ENCODE results near the gene LYRM2.
"Not testable (repeated sequence)": the region's sequence is repeated elsewhere in the genome, so short reads cannot be mapped to it uniquely, and the experiment has no call there.

Gene LYRM2

DNA sequence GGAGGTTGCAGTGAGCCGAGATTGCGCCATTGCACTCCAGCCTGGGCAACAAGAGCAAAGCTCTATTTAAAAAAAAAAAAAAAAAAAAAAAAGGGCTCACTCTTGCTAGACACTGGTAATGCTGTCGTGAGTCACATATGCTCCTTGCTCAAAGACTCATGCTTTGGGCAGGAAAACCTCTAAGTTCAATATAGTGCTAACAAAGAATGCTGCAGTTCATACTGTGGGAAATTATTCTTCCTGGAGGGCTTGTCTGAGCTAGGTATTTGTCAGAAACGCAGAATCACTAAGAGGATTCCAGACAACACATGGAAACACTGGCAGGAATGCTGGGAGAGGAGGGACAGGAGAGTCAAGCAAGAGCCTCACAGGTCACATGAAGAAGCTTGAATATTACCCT lies 2.3 kb upstream of the LYRM2 start:
- ATAC-seq, result no peak
- TF ChIP-seq ESRRG (CRISPR knock-in tag; IDR thresholded peaks at IDR 0.05) (no peak), ISL1 (CRISPR knock-in tag; IDR thresholded peaks at IDR 0.05) (no peak), BACH2 (CRISPR knock-in tag; IDR thresholded peaks at IDR 0.05; ENCODE audit: borderline replicate concordance) (no peak), TCF4 (CRISPR knock-in tag; IDR thresholded peaks at IDR 0.05; ENCODE audit: borderline replicate concordance) (no peak), TOX (CRISPR knock-in tag; IDR thresholded peaks at IDR 0.05; ENCODE audit: borderline replicate concordance) (no peak), OSR1 (CRISPR knock-in tag; IDR thresholded peaks at IDR 0.05) (no peak), ZFP30 (CRISPR knock-in tag; IDR thresholded peaks at IDR 0.05) (no peak), ZNF8 (CRISPR knock-in tag; IDR thresholded peaks at IDR 0.05) (no peak), ARNTL (CRISPR knock-in tag; IDR thresholded peaks at IDR 0.05; ENCODE audit: borderline replicate concordance, low read depth) (no peak), SNAI2 (CRISPR knock-in tag; IDR thresholded peaks at IDR 0.05) (no peak), CSDC2 (CRISPR knock-in tag; IDR thresholded peaks at IDR 0.05) (no peak), ZNF565 (CRISPR knock-in tag; conservative IDR thresholded peaks at IDR 0.05; ENCODE audit: low read depth) (no peak), GLIS3 (CRISPR knock-in tag; IDR thresholded peaks at IDR 0.05) (no peak), ZC3H10 (CRISPR knock-in tag; IDR thresholded peaks at IDR 0.05) (no peak), ZFP3 (CRISPR knock-in tag; IDR thresholded peaks at IDR 0.05) (no peak)
- TF ChIP-seq, protein P1, sequence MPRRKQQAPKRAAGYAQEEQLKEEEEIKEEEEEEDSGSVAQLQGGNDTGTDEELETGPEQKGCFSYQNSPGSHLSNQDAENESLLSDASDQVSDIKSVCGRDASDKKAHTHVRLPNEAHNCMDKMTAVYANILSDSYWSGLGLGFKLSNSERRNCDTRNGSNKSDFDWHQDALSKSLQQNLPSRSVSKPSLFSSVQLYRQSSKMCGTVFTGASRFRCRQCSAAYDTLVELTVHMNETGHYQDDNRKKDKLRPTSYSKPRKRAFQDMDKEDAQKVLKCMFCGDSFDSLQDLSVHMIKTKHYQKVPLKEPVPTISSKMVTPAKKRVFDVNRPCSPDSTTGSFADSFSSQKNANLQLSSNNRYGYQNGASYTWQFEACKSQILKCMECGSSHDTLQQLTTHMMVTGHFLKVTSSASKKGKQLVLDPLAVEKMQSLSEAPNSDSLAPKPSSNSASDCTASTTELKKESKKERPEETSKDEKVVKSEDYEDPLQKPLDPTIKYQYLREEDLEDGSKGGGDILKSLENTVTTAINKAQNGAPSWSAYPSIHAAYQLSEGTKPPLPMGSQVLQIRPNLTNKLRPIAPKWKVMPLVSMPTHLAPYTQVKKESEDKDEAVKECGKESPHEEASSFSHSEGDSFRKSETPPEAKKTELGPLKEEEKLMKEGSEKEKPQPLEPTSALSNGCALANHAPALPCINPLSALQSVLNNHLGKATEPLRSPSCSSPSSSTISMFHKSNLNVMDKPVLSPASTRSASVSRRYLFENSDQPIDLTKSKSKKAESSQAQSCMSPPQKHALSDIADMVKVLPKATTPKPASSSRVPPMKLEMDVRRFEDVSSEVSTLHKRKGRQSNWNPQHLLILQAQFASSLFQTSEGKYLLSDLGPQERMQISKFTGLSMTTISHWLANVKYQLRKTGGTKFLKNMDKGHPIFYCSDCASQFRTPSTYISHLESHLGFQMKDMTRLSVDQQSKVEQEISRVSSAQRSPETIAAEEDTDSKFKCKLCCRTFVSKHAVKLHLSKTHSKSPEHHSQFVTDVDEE (CRISPR knock-in tag; IDR thresholded peaks at IDR 0.05), result no peak
- TF ChIP-seq, protein P2, sequence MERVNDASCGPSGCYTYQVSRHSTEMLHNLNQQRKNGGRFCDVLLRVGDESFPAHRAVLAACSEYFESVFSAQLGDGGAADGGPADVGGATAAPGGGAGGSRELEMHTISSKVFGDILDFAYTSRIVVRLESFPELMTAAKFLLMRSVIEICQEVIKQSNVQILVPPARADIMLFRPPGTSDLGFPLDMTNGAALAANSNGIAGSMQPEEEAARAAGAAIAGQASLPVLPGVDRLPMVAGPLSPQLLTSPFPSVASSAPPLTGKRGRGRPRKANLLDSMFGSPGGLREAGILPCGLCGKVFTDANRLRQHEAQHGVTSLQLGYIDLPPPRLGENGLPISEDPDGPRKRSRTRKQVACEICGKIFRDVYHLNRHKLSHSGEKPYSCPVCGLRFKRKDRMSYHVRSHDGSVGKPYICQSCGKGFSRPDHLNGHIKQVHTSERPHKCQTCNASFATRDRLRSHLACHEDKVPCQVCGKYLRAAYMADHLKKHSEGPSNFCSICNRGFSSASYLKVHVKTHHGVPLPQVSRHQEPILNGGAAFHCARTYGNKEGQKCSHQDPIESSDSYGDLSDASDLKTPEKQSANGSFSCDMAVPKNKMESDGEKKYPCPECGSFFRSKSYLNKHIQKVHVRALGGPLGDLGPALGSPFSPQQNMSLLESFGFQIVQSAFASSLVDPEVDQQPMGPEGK (CRISPR knock-in tag; IDR thresholded peaks at IDR 0.05; ENCODE audit: borderline replicate concordance), result no peak
- TF ChIP-seq, protein P3, sequence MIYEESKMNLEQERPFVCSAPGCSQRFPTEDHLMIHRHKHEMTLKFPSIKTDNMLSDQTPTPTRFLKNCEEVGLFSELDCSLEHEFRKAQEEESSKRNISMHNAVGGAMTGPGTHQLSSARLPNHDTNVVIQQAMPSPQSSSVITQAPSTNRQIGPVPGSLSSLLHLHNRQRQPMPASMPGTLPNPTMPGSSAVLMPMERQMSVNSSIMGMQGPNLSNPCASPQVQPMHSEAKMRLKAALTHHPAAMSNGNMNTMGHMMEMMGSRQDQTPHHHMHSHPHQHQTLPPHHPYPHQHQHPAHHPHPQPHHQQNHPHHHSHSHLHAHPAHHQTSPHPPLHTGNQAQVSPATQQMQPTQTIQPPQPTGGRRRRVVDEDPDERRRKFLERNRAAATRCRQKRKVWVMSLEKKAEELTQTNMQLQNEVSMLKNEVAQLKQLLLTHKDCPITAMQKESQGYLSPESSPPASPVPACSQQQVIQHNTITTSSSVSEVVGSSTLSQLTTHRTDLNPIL (CRISPR knock-in tag; IDR thresholded peaks at IDR 0.05; ENCODE audit: low read depth), result no peak

DNA sequence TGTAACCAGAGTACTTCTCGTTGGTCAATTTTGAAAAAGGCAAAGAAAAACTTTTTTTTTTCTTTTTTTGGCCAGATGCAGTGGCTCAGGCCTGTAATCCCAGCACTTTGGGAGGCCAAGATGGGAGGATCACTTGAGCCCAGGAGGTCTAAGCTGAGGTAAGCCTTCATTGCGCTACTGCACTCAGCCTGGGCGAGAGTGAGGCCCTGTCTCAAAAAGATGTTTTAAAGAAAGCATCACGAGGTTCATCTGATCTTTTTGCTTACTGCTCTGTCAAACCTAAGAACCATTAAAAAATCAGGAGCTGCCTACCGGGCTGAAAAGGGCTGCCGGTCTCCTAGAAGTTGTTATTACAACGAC lies 607 bp downstream of the LYRM2 start:
- ATAC-seq, result peak; percentile 7
- TF ChIP-seq, protein P4, sequence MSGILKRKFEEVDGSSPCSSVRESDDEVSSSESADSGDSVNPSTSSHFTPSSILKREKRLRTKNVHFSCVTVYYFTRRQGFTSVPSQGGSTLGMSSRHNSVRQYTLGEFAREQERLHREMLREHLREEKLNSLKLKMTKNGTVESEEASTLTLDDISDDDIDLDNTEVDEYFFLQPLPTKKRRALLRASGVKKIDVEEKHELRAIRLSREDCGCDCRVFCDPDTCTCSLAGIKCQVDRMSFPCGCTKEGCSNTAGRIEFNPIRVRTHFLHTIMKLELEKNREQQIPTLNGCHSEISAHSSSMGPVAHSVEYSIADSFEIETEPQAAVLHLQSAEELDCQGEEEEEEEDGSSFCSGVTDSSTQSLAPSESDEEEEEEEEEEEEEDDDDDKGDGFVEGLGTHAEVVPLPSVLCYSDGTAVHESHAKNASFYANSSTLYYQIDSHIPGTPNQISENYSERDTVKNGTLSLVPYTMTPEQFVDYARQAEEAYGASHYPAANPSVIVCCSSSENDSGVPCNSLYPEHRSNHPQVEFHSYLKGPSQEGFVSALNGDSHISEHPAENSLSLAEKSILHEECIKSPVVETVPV (CRISPR knock-in tag; IDR thresholded peaks at IDR 0.05), result no peak
- TF ChIP-seq ISL1 (CRISPR knock-in tag; IDR thresholded peaks at IDR 0.05), result no peak
- TF ChIP-seq TOX (CRISPR knock-in tag; IDR thresholded peaks at IDR 0.05; ENCODE audit: borderline replicate concordance), result no peak
- TF ChIP-seq RARB (CRISPR knock-in tag; IDR thresholded peaks at IDR 0.05), result no peak
- no peak for TF ChIP-seq TCF4 (CRISPR knock-in tag; IDR thresholded peaks at IDR 0.05; ENCODE audit: borderline replicate concordance)
- no peak for TF ChIP-seq ARNTL (CRISPR knock-in tag; IDR thresholded peaks at IDR 0.05; ENCODE audit: borderline replicate concordance, low read depth)
- TF ChIP-seq BACH2 (CRISPR knock-in tag; IDR thresholded peaks at IDR 0.05; ENCODE audit: borderline replicate concordance), result no peak
- TF ChIP-seq ZNF565 (CRISPR knock-in tag; conservative IDR thresholded peaks at IDR 0.05; ENCODE audit: low read depth), result no peak
- TF ChIP-seq, protein P3 (CRISPR knock-in tag; IDR thresholded peaks at IDR 0.05; ENCODE audit: low read depth), result no peak

DNA sequence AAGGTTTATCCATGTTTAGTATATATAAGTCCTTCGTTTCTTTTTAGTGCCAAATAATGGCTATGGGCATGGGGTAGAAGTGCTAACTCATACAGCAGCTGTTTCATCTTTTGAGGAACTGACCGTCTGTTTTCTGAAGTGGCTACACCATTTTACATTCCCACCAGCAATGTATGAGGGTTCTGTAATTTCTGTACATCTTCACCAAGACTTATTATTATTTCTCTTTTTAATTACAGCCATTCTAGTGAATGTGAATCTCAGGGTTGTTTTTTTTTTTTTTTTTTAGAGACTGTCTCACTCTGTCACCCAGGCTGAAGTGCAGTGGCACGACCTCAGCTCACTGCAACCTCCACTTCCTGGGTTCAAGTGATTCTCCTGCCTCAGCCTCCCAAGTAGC lies 2.1 kb downstream of the LYRM2 start:
- ATAC-seq, result not testable (repeated sequence)

DNA sequence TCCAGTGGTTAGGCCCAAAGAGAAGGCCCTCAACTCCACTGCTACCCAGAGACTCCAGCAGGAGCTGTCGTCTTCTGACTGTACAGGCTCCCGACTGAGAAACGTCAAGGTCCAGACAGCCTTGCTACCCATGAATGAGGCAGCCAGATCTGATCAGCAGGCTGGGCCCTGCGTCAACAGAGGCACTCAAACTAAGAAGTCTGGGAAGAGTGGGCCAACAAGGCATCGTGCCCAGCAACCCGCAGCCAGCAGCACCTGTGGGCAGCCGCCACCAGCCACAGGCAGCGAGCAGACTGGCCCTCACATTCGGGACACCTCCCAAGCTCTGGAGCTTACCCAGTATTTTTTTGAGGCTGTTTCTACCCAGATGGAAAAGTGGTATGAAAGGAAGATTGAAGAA lies 8.1 kb downstream of the LYRM2 start:
- no peak for ATAC-seq
- no peak for TF ChIP-seq ISL1 (CRISPR knock-in tag; IDR thresholded peaks at IDR 0.05)
- no peak for TF ChIP-seq ZNF8 (CRISPR knock-in tag; IDR thresholded peaks at IDR 0.05)
- TF ChIP-seq, protein P1 (CRISPR knock-in tag; IDR thresholded peaks at IDR 0.05), result no peak
- no peak for TF ChIP-seq ZFP30 (CRISPR knock-in tag; IDR thresholded peaks at IDR 0.05)
- no peak for TF ChIP-seq RARB (CRISPR knock-in tag; IDR thresholded peaks at IDR 0.05)

Measured in SK-N-SH treated with all-trans-retinoic acid at 6 μM for 48 hours (cell line).